Activated CD8-positive, alpha-beta memory T cell treated with anti-CD3 and anti-CD28 coated beads, Interleukin-2, amount 50 U/mL, for 48 hours (primary cell): ENCODE data around the gene MAMDC2.

Experiments used
- DNase-seq: peaks from one replicate; pipeline ENCODE4 v3.0.0-alpha.2; 2020

MAMDC2 gene

DNA sequence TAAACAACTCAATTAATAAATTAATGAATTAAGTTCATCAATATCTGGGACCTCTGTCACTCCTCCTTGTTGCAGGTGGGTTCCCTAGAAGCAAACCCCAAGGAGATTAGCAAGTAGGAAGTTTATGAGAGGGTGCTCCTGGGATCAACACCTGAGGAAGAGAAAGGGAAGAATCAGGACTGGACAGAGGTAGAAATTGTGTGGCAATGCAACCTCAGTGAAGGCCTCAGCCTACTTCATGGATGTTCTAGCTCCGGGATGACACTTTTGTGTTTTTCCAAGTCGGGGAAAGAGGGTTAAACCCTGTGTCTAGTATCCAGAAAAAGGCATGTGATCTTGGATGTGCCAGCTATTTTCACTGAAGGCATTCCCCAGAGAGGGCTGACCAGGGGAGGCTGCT, 23.2 kb downstream of the MAMDC2 start:
- no peak for DNase-seq

GRCh38 chr9:70069704-70070103, 26.1 kb downstream of the MAMDC2 start:
- no peak for DNase-seq

DNA sequence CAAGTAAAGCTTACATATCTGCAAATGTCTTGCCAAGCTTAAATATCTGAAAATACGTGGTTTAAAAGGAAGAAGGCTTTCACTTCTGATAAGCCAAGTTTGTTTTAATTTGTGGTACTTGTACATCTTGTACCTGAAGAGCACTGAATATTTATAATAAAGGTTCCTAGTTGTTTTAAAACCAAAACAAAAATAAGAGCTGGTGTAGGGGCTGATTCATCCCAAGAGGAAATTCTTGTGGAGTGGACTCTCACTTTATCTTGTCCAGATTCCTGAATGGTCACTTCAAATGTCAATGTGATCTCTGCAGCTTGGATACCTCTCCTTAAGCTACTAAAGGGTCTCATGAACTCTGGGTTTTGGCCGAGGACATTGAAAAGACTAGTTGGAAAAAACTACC, 29.5 kb downstream of the MAMDC2 start:
- DNase-seq, result no peak

- no peak for DNase-seq
Measured at GRCh38 chr9:70073756-70074155, 30.1 kb downstream of the MAMDC2 start.

GRCh38 chr9:70076678-70077077, 33.0 kb downstream of the MAMDC2 start:
- no peak for DNase-seq

GRCh38 chr9:70079417-70080037, 35.9 kb downstream of the MAMDC2 start:
- no peak for DNase-seq

- no peak for DNase-seq
Measured at GRCh38 chr9:70080481-70081119, 37.0 kb downstream of the MAMDC2 start.

GRCh38 chr9:70081120-70081495, 37.5 kb downstream of the MAMDC2 start:
- no peak for DNase-seq

DNA sequence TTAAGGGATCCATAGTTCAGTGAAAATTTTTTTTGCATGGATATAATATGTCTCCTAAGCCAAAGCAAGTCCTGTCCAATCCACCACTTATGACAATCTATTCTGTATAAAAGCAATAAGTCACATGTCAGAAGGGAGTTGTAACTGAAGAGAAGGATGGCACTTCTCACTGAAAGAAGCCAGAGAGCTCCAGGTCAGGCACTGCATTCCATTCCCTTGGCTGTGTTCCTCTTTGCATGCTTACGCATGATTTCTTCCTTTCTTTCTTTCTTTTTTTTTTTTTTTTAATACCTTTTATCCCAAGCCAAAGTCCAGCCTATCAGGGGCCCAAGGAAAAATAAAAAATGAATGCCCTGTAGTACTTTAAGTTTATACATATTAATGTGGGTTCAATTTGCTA, 39.8 kb downstream of the MAMDC2 start:
- DNase-seq, result no peak

- no peak for DNase-seq
Measured at GRCh38 chr9:70085241-70085640, 41.6 kb downstream of the MAMDC2 start.

- DNase-seq, result no peak
Measured at GRCh38 chr9:70091103-70091502, 47.5 kb downstream of the MAMDC2 start.

DNA sequence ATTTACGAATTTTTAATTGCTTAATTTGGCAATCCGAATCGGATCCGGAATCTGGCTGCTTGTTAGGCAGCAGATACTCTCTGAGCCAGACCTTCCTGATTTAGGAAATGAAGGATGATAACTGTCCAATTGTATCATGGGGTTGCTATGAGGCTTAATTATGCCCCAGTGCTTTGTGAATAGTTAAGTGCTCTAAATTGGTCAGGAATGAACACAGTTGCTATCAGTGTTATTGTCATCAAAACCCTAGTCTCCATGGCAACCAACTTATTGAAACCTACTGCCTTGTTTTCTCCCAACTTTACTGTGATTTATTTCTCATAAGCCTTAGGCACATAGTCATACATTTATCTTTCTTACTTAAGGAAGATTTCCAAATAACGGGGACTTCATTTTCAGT, 47.9 kb downstream of the MAMDC2 start:
- DNase-seq, result no peak

DNA sequence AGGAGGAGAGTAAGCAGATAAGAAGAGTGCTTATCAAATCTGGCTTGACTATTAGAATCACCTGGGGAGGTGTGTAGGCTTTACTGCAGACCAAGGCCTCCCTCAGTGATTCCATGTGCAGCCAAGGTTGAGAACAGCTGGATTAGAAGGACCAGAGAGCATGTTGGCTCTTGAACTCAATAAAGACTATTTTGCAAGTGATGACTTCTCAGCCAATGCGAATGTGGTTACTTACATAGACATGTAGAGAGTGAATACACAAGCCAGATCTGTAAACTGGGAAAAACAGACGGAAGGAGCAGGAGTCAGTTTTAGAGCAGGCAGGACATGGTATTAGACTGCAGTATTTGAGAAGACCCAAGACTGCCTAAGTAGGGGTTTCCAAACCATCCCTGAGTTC, 48.5 kb downstream of the MAMDC2 start:
- DNase-seq, result no peak

GRCh38 chr9:70093095-70093494, 49.4 kb downstream of the MAMDC2 start:
- no peak for DNase-seq

GRCh38 chr9:70093944-70094343, 50.3 kb downstream of the MAMDC2 start:
- no peak for DNase-seq

- no peak for DNase-seq
Measured at GRCh38 chr9:70094747-70095146, 51.1 kb downstream of the MAMDC2 start.

DNA sequence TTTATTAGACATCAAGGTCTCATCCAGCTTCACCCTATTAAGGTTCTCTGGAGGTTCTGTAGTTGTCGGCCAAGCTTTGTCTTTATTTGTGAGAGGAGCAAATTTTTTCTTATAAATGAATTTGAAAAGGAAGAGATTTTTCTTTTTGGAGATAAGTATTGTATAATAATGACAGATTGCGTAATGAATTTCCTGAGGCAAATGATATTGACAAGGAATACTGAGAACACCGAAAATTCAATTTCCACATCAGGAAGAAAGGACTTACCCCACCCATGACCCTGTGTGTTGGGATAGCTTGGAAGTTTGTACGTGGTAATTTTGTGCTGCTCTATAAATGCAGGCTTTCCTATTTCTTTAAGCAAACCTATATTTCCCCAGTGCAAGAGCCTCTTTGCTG, 53.5 kb downstream of the MAMDC2 start:
- DNase-seq, result no peak

DNA sequence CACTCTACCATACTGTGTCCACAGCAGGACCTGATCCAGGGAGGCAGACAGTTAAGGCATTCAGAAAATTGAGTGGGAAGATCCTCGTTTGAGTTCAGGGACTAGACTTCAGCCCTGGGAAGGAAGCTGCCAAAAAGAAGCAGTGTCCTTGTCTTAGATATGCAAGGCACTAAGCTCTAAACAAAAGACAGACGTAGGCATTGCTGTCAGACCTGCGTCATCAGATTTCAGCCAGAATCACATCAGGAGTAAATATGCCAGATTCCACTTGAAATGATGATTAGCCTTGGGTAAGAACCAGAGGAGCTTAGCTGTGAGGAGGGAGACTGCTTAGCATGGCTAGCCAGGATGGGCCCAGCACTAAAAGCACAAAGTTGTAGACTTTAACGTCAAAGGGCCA, 56.7 kb downstream of the MAMDC2 start:
- DNase-seq, result no peak

DNA sequence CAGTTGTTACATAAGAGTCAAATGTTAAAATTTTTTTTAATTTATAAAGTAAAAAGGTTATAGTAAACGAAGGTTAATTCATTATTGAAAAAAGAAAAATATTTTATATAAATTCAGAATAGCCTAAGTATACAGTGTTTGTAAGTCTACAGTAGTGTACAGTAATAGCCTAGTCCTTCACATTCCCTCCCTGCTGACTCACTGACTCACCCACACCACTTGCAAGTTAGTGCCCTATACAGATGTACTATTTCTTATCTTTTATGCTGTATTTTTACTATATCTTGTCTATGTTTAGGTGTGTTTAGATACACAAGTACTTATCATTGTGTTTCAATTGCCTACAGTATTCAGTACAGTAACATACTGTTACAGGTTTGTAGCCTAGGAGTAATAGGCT, 57.6 kb downstream of the MAMDC2 start:
- no peak for DNase-seq

DNA sequence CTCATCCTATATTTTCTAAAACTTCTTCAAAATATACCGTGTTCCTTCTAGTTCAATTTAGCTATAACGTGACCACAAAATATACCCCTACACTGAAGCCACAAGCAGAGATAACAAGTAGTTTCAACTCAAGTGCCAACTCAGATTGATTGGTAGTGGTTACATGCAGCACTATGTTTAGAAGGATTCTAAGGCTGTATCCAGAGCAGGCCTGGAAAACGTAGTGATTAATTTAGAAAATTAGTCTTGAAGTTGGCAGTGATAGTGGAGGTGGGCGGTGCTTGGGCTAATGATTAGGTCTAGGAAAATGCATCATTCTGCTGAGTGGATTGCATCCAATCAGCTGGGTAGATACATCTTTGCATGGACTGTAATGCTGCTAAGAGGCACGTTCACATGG, 61.5 kb downstream of the MAMDC2 start:
- no peak for DNase-seq

DNA sequence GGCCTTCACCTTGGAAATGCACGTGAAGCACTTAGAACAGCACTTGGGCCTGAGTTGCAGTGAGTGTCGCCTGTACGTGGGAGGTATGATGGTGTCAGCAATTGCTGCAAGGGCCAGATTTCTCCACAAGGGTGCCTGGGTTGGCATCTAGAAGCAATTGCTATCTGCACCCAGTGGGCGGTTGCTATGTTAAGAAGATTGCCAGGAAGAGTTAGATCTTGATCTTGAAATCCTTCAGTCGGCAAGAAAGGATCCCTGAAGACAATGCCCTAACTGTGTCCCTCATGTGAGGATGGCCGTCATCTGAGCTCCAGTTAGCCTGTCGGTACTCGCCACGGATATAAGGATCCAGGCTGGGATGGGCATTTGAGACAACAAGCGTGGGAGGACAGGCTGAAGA, 62.9 kb downstream of the MAMDC2 start:
- DNase-seq, result no peak

- DNase-seq, result no peak
Measured at GRCh38 chr9:70107558-70107957, 63.9 kb downstream of the MAMDC2 start.

DNA sequence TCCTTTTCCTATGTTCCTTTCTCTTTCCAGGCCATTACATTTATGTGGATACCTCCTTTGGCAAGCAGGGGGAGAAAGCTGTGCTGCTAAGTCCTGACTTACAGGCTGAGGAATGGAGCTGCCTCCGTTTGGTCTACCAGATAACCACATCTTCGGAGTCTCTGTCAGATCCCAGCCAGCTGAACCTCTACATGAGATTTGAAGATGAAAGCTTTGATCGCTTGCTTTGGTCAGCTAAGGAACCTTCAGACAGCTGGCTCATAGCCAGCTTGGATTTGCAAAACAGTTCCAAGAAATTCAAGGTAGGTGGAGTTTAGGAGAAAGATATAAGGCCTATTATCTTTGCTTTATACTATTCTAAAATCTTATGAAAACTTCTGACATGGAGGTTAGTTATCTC, 64.5 kb downstream of the MAMDC2 start:
- no peak for DNase-seq

- no peak for DNase-seq
Measured at GRCh38 chr9:70110194-70111041, 66.8 kb downstream of the MAMDC2 start.
